Smooth muscle cell (in vitro differentiated cells): Measurements from ENCODE around the gene ZDHHC16. TPM values are rescaled to one million over a fixed set of nuclear protein-coding genes. Genes with fewer than 3 reads are reported as not detected.

Source experiments
- DNase-seq: peaks from one replicate; lab custom pipeline; 2025; ENCODE audit not compliant: unreplicated experiment; lab: John Stamatoyannopoulos, UW
- H2AFZ ChIP-seq: fragments of 200-600 bp; sonication (generic); 2 replicates; pipeline ENCODE4 v1.6.0; 2016; ENCODE audit warnings: antibody characterized with exemption, low read depth, mild to moderate bottlenecking
- H3F3A ChIP-seq: fragments of 200-600 bp; sonication (generic); 2 replicates; pipeline ENCODE4 v1.6.0; 2017; ENCODE audit warnings: antibody characterized with exemption, low read depth
- H3K27ac ChIP-seq: fragments of 200-600 bp; sonication (generic); 2 replicates; pipeline ENCODE4 v1.5.1; 2016; ENCODE audit warnings: low read depth, mild to moderate bottlenecking
- H3K27me3 ChIP-seq: fragments of 200-600 bp; sonication (generic); 2 replicates; pipeline ENCODE4 v1.6.1; 2016; ENCODE audit warnings: low read depth, mild to moderate bottlenecking
- H3K36me3 ChIP-seq: fragments of 200-600 bp; sonication (generic); 2 replicates; pipeline ENCODE4 v1.5.1; 2016; ENCODE audit warnings: low read depth
- H3K4me1 ChIP-seq: fragments of 200-600 bp; sonication (generic); 2 replicates; pipeline ENCODE4 v1.5.1; 2016; ENCODE audit warnings: low read depth
- H3K4me2 ChIP-seq: fragments of 200-600 bp; sonication (generic); 2 replicates; pipeline ENCODE4 v1.6.0; 2016; ENCODE audit warnings: mild to moderate bottlenecking
- H3K4me3 ChIP-seq: fragments of 200-600 bp; sonication (generic); 2 replicates; pipeline ENCODE4 v1.5.1; 2016; ENCODE audit warnings: mild to moderate bottlenecking
- H3K79me2 ChIP-seq: fragments of 200-600 bp; sonication (generic); 2 replicates; pipeline ENCODE4 v1.6.0; 2016; ENCODE audit warnings: low read depth, mild to moderate bottlenecking
- H3K9ac ChIP-seq: fragments of 200-600 bp; sonication (generic); 2 replicates; pipeline ENCODE4 v1.6.0; 2016; ENCODE audit warnings: low read depth
- H3K9me3 ChIP-seq: fragments of 200-600 bp; sonication (generic); replicated peaks from 2 replicates; pipeline ENCODE4 v1.5.1; 2016; ENCODE audit warnings: low read depth
- H4K20me1 ChIP-seq: fragments of 200-600 bp; sonication (generic); 2 replicates; pipeline ENCODE4 v1.6.0; 2016; ENCODE audit warnings: low read depth
- WGBS: methylation state at CpG from one replicate; pipeline ENCODE4 v1.1.7; 2016; ENCODE audit warnings: low lambda C conversion rate; 5-methylcytosine and 5-hydroxymethylcytosine counted together
- polyA plus RNA-seq: library from polyadenylated mRNA; unstranded; fragments of >200 nt; fragmentation: Nextera tagmentation; extraction: Ambion mirVana; gene quantifications from 2 replicates; pipeline ENCODE4 v1.2.1, GENCODE V29; 2016
- total RNA-seq: library from RNA; depleted of rRNA; stranded (reverse); fragments of >200 nt; gene quantifications from 2 replicates; pipeline ENCODE4 v1.2.3, GENCODE V29; 2014
- TF ChIP-seq, protein P1 (sequence below): fragments of 200-600 bp; sonication (generic); IDR thresholded peaks from 2 replicates; pipeline ENCODE4 v1.5.1; 2017; ENCODE audit warnings: borderline replicate concordance, mild to moderate bottlenecking, antibody characterized with exemption; ENCODE audit not compliant: insufficient read depth, poor library complexity, severe bottlenecking

Gene ZDHHC16
- total and polyA plus RNA-seq, 2 experiments from 2014 or later: 50.3 to 73.3 TPM

DNA sequence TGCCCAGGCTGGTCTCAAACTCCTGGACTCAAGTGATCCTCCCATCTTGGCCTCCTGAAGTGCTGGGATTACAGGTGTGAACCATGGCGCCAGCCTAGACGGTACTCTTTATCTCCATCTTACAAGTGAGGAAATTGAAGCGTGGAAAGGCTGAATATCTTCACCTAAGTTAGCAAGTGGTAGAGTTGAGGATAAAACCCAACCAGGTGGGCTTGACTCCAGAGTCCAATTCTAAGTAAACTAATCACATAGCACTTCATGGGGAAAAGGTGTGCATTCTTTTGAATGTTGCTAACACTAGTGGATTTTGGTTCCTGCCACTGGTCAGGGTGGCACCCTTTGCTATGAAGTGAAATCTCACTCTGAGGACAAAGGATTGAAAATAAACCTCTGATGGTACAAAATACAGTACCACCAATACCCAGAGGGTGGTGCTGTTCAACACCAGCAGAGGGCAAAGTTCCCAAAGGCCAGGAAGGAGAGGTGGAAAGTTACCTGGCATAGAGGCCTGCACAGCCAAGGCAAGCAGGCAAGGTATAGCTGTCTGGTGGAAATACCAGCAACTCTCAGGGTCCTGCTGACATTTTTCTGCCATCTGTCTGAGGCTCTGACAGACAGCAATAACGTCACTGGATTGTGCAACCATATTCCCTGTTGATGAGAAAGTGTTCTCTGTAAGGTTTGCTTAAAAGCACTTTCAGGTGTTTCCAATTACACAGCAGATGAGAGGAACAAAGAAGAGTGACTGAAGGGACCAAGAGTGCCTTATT is 17.6 kb downstream of the ZDHHC16 start:
- 77% methylated on average over 4 of the region's 4 CpGs for WGBS
- Histone ChIP-seq H2AFZ (no peak overlapping the region), H3K79me2 (no peaks in the 10 kb centered on the region), H3K4me1 (no peaks in the 10 kb centered on the region), H3K4me2 (no peak overlapping the region), H3K27me3 (no peaks in the 10 kb centered on the region), H3K27ac (peak overlapping the region; percentile 17), H3K36me3 (peaks cover 11% of the 10 kb centered on the region), H4K20me1 (no peaks in the 10 kb centered on the region), H3K9ac (no peak overlapping the region), H3K9me3 (no peaks in the 10 kb centered on the region), H3K4me3 (no peak overlapping the region), H3F3A (peaks cover 24% of the 10 kb centered on the region)
- no peak for DNase-seq
- TF ChIP-seq, protein P1, sequence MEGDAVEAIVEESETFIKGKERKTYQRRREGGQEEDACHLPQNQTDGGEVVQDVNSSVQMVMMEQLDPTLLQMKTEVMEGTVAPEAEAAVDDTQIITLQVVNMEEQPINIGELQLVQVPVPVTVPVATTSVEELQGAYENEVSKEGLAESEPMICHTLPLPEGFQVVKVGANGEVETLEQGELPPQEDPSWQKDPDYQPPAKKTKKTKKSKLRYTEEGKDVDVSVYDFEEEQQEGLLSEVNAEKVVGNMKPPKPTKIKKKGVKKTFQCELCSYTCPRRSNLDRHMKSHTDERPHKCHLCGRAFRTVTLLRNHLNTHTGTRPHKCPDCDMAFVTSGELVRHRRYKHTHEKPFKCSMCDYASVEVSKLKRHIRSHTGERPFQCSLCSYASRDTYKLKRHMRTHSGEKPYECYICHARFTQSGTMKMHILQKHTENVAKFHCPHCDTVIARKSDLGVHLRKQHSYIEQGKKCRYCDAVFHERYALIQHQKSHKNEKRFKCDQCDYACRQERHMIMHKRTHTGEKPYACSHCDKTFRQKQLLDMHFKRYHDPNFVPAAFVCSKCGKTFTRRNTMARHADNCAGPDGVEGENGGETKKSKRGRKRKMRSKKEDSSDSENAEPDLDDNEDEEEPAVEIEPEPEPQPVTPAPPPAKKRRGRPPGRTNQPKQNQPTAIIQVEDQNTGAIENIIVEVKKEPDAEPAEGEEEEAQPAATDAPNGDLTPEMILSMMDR: peak; percentile 86

DNA sequence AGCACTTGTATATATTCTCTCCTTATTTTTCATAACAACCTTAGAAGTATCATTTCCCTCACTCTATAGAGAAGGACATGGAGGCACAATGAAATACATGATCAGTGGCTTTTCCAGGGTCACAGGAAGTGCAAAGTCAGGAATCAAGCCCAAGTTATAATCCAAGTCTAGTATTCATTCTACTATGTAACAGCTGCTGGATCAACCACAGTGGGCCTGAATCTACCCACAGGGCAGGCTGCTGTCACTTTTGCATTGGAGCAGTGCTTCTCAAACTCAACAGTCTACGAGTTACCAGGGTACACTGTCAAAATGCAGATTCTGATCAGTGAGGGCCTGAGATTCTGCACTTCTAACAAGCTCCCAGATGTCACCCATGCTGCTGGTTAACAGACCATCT is 18.3 kb downstream of the ZDHHC16 start:
- Histone ChIP-seq H3K4me2 (no peak overlapping the region), H3K4me1 (no peaks in the 10 kb centered on the region), H3K27me3 (no peaks in the 10 kb centered on the region), H4K20me1 (no peaks in the 10 kb centered on the region), H3K9me3 (no peaks in the 10 kb centered on the region), H3F3A (peaks cover 22% of the 10 kb centered on the region), H3K79me2 (no peaks in the 10 kb centered on the region), H3K27ac (peak overlapping the region; percentile 17), H3K4me3 (no peak overlapping the region), H3K9ac (no peak overlapping the region), H2AFZ (no peak overlapping the region), H3K36me3 (peaks cover 15% of the 10 kb centered on the region)
- no peak for DNase-seq
- TF ChIP-seq, protein P1: no peak
- WGBS: 78% methylated on average over 1 of the region's 1 CpG

DNA sequence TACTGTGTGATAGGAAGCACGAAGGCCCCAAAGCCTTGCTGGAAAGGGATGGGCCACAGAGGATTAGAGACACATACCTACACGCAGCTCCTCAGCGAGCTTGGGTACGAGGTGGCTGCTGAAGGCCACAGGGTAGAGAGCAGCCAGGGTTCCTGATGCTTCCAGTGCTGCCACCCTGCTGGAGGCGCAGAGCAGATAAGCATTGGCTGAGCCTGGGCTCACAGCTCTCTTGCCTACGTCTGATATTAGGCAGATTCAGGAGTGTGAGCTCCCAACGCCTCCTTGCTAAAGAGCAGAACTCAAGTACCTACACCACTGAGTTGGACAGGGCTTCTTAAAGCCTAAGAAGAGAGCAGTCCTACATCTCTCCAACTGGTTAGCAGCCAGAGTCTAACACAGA is 20.0 kb downstream of the ZDHHC16 start:
- Histone ChIP-seq H3K36me3 (peaks cover 20% of the 10 kb centered on the region), H3K9me3 (no peaks in the 10 kb centered on the region)
- 93% methylated on average over 7 of the region's 7 CpGs for WGBS

More for the DNA sequence above, 20.0 kb downstream of the ZDHHC16 start:
- TF ChIP-seq, protein P1: no peak
- H3K27me3 ChIP-seq: no peaks in the 10 kb centered on the region
- no peaks in the 10 kb centered on the region for H4K20me1 ChIP-seq
- H3K4me2 ChIP-seq: no peak overlapping the region
- no peak for DNase-seq
- H2AFZ ChIP-seq: no peak overlapping the region
- no peaks in the 10 kb centered on the region for H3K79me2 ChIP-seq
- H3K4me1 ChIP-seq: no peaks in the 10 kb centered on the region
- H3F3A ChIP-seq: peaks cover 18% of the 10 kb centered on the region
- no peak overlapping the region for H3K4me3 ChIP-seq
- peak overlapping the region; percentile 58 for H3K27ac ChIP-seq
- no peak overlapping the region for H3K9ac ChIP-seq
